K562 (cell line): ENCODE measurements around the gene ROBO2. TPM values are rescaled to one million over a fixed set of nuclear protein-coding genes. Genes with fewer than 3 reads are reported as not detected.

ENCODE experiments used
- ATAC-seq: fragments of 200-7000 bp; cut with Tn5 transposase; 3 replicates; pipeline ENCODE4 v1.9.1; 2020; ENCODE audit warnings: moderate library complexity
- BruUV-seq: library from RNA; stranded (reverse); fragments of 400-500 nt; replicated peaks from 2 replicates; lab custom pipeline; 2021; lab: Mats Ljungman, UMichigan
- CTCF ChIA-PET: fragments of 300-600 bp; formaldehyde crosslinking; extraction: SDS; loops from one replicate; lab custom pipeline; 2021; ENCODE audit warnings: low intra/inter-chr PET ratio; lab: Yijun Ruan, JAX
- POLR2A ChIA-PET: fragments of 300-600, 350-650 bp; sonication (Branson Sonifier 250); formaldehyde crosslinking; extraction: SDS; loops from one replicate; lab custom pipeline; 2021; ENCODE audit warnings: antibody characterized with exemption, inconsistent platforms; lab: Yijun Ruan, JAX
- DNase-seq, 4 experiments: peaks; one replicate each; pipeline versions ENCODE4 v3.0.0 to v3.0.0-alpha.2; 2011 to 2018; ENCODE audit warnings: low spot score in 3 of 4, mixed read lengths in 3 of 4; ENCODE audit errors: extremely low read depth in 1 of 4
- FAIRE-seq: peaks from 2 replicates; lab custom pipeline; 2011; peaks lifted over from hg19 to GRCh38; lab: Jason Lieb, UNC
- H2AFZ ChIP-seq: 2 replicates; pipeline ENCODE4 v1.6.0; 2011; ENCODE audit warnings: low read depth, low read length, control low read depth, inconsistent platforms
- H3K27ac ChIP-seq: fragments of 200-600 bp; 3 replicates; pipeline ENCODE4 v1.8.0; 2011; ENCODE audit warnings: low read depth, mild to moderate bottlenecking, control low read depth, inconsistent platforms, low read length, moderate library complexity, mixed read lengths; ENCODE audit errors: extremely low read depth
- H3K27me3 ChIP-seq, 2 experiments: fragments of 300-600 bp in 1 of 2; 2 replicates in 1 of 2; 3 replicates in 1 of 2; pipeline versions ENCODE4 v1.6.0 to v1.8.0; 2011; ENCODE audit warnings: inconsistent platforms in 2 of 2, low read length in 2 of 2, mild to moderate bottlenecking in 1 of 2, mixed read lengths in 1 of 2, moderate library complexity in 1 of 2; ENCODE audit not compliant: control insufficient read depth in 2 of 2, insufficient read depth in 2 of 2
- H3K36me3 ChIP-seq: fragments of 300-600 bp; 3 replicates; pipeline ENCODE4 v1.8.0; 2011; ENCODE audit warnings: mild to moderate bottlenecking, low read length, inconsistent platforms; ENCODE audit not compliant: control insufficient read depth, insufficient read depth
- H3K4me1 ChIP-seq, 2 experiments: fragments of 200-600 bp in 1 of 2; replicated peaks in 1 of 2; 2 replicates in 1 of 2; 3 replicates in 1 of 2; pipeline versions ENCODE4 v1.5.1 to v1.8.0; 2011; ENCODE audit warnings: inconsistent platforms in 2 of 2, low read length in 2 of 2, mild to moderate bottlenecking in 1 of 2, mixed read lengths in 1 of 2, moderate library complexity in 1 of 2; ENCODE audit not compliant: control insufficient read depth in 2 of 2, insufficient read depth in 2 of 2
- H3K4me2 ChIP-seq: 2 replicates; pipeline ENCODE4 v1.6.1; 2011; ENCODE audit warnings: low read length, control low read depth, inconsistent platforms, mixed read lengths; ENCODE audit not compliant: insufficient read depth
- H3K4me3 ChIP-seq: fragments of 200-600 bp; sonication (generic), shearing (Covaris generic); 2 replicates; pipeline ENCODE4 v1.5.1; 2016; ENCODE audit warnings: control low read depth, inconsistent platforms
- H3K79me2 ChIP-seq: fragments of 200-600 bp; 3 replicates; pipeline ENCODE4 v1.8.0; 2011; ENCODE audit warnings: low read length, inconsistent platforms; ENCODE audit not compliant: control insufficient read depth, insufficient read depth
- H3K9ac ChIP-seq, 2 experiments: 2 replicates each; pipeline versions ENCODE4 v1.6.0 to v1.6.1; 2011; ENCODE audit warnings: low read depth in 2 of 2, low read length in 2 of 2, control low read depth in 1 of 2, inconsistent platforms in 1 of 2, mild to moderate bottlenecking in 1 of 2, mixed read lengths in 1 of 2; ENCODE audit not compliant: insufficient read depth in 1 of 2
- H3K9me1 ChIP-seq: one replicate; pipeline ENCODE4 v1.6.0; 2011; ENCODE audit warnings: inconsistent platforms, mild to moderate bottlenecking, low read length, moderate library complexity; ENCODE audit not compliant: control insufficient read depth, insufficient read depth
- H3K9me3 ChIP-seq: replicated peaks from 2 replicates; pipeline ENCODE4 v1.5.1; 2011; ENCODE audit warnings: low read depth, low read length, inconsistent platforms; ENCODE audit not compliant: control insufficient read depth, insufficient read depth
- H4K20me1 ChIP-seq: replicated peaks from 2 replicates; pipeline ENCODE4 v1.6.1; 2011; ENCODE audit warnings: low read length, inconsistent platforms, mixed read lengths; ENCODE audit not compliant: control insufficient read depth, insufficient read depth
- EZH2 ChIP-seq: IDR thresholded peaks from 2 replicates; pipeline ENCODE4 v1.6.1; 2012; ENCODE audit warnings: low read depth, mild to moderate bottlenecking, inconsistent platforms, low read length, borderline replicate concordance
- HLTF ChIP-seq: fragments of 450-650 bp; IDR thresholded peaks from 2 replicates; pipeline ENCODE4 v1.6.1; 2016
- KDM4B ChIP-seq, 2 experiments: fragments of 450-650 bp in 1 of 2; sonication (generic) in 1 of 2; IDR thresholded peaks; 2 replicates each; pipeline ENCODE4 v1.6.1; 2016 to 2017; ENCODE audit warnings: borderline replicate concordance in 2 of 2, antibody characterized with exemption in 1 of 2, low read depth in 1 of 2, mild to moderate bottlenecking in 1 of 2
- NCOA4 ChIP-seq: fragments of 450-650 bp; IDR thresholded peaks from 2 replicates; pipeline ENCODE4 v1.6.1; 2018; ENCODE audit warnings: mild to moderate bottlenecking; ENCODE audit not compliant: partially characterized antibody
- NCOR1 ChIP-seq: fragments of 450-650 bp; IDR thresholded peaks from 2 replicates; pipeline ENCODE4 v1.6.1; 2016; ENCODE audit warnings: mild to moderate bottlenecking, moderate library complexity
- SIN3B ChIP-seq: fragments of 450-650 bp; IDR thresholded peaks from 2 replicates; pipeline ENCODE4 v1.6.1; 2017; ENCODE audit warnings: low read depth, mild to moderate bottlenecking, moderate library complexity
- SMARCC2 ChIP-seq: fragments of 450-650 bp; IDR thresholded peaks from 2 replicates; pipeline ENCODE4 v1.6.1; 2017; ENCODE audit warnings: antibody characterized with exemption, moderate library complexity, mild to moderate bottlenecking, low read depth
- ZNF140 ChIP-seq: fragments of 250-450 bp; sonication (Bioruptor Pico); IDR thresholded peaks from 2 replicates; pipeline ENCODE4 v1.8.0; 2021; ENCODE audit warnings: moderate library complexity, mild to moderate bottlenecking, inconsistent platforms
- WGBS: fragments of 100-300 bp; shearing (Covaris generic); methylation state at CpG from one replicate; pipeline ENCODE4 v1.1.6; 2016; ENCODE audit warnings: low coverage, mixed read lengths; ENCODE audit not compliant: insufficient coverage; ENCODE audit errors: missing lambda C conversion rate; 5-methylcytosine and 5-hydroxymethylcytosine counted together
- in situ Hi-C: fragments of 300-500 bp; cut with MboI; formaldehyde crosslinking; loops from 4 replicates; pipeline ENCODE4 v1.15.0; 2018; ENCODE audit warnings: inconsistent platforms, mixed read lengths
- intact Hi-C: fragments of 100-400 bp; cut with micrococcal nuclease; formaldehyde crosslinking; loops from 2 replicates; pipeline ENCODE4 v1.14.2; 2022
- polyA plus RNA-seq, 8 experiments: library from polyadenylated mRNA; depleted of rRNA in 4 of 8; stranded (reverse) in 5 of 8; unstranded in 3 of 8; fragments of >200 nt; fragmentation: Nextera tagmentation in 2 of 8; fragmentation: Illumina TruSeq in 1 of 8; extraction: Ambion mirVana in 2 of 8; extraction: Trizol in 1 of 8; gene quantifications; 2 replicates each; pipeline versions ENCODE4 v1.2.1 to v1.2.3, GENCODE V29; 2011 to 2014; ENCODE audit warnings: inconsistent platforms in 1 of 8, missing spikeins in 1 of 8
- total RNA-seq, 7 experiments: library from RNA; depleted of rRNA in 6 of 7; stranded (reverse); fragments of >200 nt in 6 of 7; fragmentation: Illumina TruSeq in 2 of 7; extraction: Trizol in 2 of 7; gene quantifications; 2 replicates each; pipeline versions ENCODE4 v1.2.1 to v1.2.3, GENCODE V29; 2011 to 2021; ENCODE audit warnings: low replicate concordance in 1 of 7
- TF ChIP-seq, protein P1 (sequence below): fragments of 250-450 bp; sonication (Bioruptor Pico); IDR thresholded peaks from 2 replicates; pipeline ENCODE4 v1.8.0; 2021; ENCODE audit warnings: moderate library complexity, mild to moderate bottlenecking, inconsistent platforms
- TF ChIP-seq, protein P2 (sequence below): fragments of 200-800 bp; sonication (Bioruptor generic); IDR thresholded peaks from 2 replicates; pipeline ENCODE4 v1.6.1; 2017; ENCODE audit warnings: missing genetic modification characterization, missing compliant biosample characterization
- TF ChIP-seq, protein P3 (sequence below): fragments of 150-350 bp; IDR thresholded peaks from 2 replicates; pipeline ENCODE4 v1.6.1; 2014; ENCODE audit warnings: low read depth, mild to moderate bottlenecking, low read length, borderline replicate concordance
- TF ChIP-seq, protein P4 (sequence below): fragments of 250-450 bp; sonication (Bioruptor Pico); IDR thresholded peaks from 2 replicates; pipeline ENCODE4 v1.5.0; 2021

Gene ROBO2
- total and polyA plus RNA-seq, 9 of the 15 experiments (the other 6 are each of a cell fraction or from before 2014, with no cell fraction given) = 0.84 to 3.0 (median 1.7) TPM

DNA sequence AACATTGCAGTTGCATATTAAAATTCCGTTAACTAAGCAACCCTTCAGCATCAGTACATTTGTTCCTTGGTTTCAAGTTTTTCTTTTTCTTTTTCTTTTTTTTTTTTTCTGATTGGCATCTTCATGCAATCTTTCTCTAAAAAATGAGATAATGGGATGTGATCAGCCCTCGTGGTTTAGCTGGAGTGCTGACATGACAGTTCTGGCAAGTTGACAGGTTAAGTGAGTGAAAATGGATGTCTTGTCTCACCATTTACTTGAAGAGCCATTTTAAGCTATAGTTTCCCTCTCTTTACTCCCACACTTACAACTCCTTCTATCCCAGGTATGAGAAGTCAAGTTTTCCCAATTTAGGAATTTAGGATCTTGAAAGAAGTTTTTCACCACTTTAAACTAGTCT lies 495.2 kb downstream of the ROBO2 start:
- FAIRE-seq = no peak
- Histone ChIP-seq H3K27ac (no peak overlapping the region), H3K4me2 (no peak overlapping the region), H3K9ac (no peak overlapping the region), H4K20me1 (no peaks in the 10 kb centered on the region), H3K4me3 (no peak overlapping the region), H3K9me1 (no peaks in the 10 kb centered on the region), H3K79me2 (no peaks in the 10 kb centered on the region), H3K4me1 (no peaks in the 10 kb centered on the region), H3K9me3 (no peaks in the 10 kb centered on the region; the same call in 1 of the 2 replicates), H3K36me3 (no peaks in the 10 kb centered on the region), H3K27me3 (no peaks in the 10 kb centered on the region), H2AFZ (no peak overlapping the region)
- no peak for DNase-seq
- no TSS peak for BruUV-seq
- WGBS = 0% methylated on average over 2 of the region's 2 CpGs
- in situ Hi-C loops = no loop called here
- TF ChIP-seq ZNF140 (CRISPR knock-in tag) = no peak
- no peak for TF ChIP-seq NCOR1
- no peak for TF ChIP-seq SMARCC2
- TF ChIP-seq, protein P1, sequence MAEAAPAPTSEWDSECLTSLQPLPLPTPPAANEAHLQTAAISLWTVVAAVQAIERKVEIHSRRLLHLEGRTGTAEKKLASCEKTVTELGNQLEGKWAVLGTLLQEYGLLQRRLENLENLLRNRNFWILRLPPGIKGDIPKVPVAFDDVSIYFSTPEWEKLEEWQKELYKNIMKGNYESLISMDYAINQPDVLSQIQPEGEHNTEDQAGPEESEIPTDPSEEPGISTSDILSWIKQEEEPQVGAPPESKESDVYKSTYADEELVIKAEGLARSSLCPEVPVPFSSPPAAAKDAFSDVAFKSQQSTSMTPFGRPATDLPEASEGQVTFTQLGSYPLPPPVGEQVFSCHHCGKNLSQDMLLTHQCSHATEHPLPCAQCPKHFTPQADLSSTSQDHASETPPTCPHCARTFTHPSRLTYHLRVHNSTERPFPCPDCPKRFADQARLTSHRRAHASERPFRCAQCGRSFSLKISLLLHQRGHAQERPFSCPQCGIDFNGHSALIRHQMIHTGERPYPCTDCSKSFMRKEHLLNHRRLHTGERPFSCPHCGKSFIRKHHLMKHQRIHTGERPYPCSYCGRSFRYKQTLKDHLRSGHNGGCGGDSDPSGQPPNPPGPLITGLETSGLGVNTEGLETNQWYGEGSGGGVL (CRISPR knock-in tag) = no peak
- TF ChIP-seq, protein P2, sequence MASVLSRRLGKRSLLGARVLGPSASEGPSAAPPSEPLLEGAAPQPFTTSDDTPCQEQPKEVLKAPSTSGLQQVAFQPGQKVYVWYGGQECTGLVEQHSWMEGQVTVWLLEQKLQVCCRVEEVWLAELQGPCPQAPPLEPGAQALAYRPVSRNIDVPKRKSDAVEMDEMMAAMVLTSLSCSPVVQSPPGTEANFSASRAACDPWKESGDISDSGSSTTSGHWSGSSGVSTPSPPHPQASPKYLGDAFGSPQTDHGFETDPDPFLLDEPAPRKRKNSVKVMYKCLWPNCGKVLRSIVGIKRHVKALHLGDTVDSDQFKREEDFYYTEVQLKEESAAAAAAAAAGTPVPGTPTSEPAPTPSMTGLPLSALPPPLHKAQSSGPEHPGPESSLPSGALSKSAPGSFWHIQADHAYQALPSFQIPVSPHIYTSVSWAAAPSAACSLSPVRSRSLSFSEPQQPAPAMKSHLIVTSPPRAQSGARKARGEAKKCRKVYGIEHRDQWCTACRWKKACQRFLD (CRISPR knock-in tag) = no peak
- TF ChIP-seq, protein P3, sequence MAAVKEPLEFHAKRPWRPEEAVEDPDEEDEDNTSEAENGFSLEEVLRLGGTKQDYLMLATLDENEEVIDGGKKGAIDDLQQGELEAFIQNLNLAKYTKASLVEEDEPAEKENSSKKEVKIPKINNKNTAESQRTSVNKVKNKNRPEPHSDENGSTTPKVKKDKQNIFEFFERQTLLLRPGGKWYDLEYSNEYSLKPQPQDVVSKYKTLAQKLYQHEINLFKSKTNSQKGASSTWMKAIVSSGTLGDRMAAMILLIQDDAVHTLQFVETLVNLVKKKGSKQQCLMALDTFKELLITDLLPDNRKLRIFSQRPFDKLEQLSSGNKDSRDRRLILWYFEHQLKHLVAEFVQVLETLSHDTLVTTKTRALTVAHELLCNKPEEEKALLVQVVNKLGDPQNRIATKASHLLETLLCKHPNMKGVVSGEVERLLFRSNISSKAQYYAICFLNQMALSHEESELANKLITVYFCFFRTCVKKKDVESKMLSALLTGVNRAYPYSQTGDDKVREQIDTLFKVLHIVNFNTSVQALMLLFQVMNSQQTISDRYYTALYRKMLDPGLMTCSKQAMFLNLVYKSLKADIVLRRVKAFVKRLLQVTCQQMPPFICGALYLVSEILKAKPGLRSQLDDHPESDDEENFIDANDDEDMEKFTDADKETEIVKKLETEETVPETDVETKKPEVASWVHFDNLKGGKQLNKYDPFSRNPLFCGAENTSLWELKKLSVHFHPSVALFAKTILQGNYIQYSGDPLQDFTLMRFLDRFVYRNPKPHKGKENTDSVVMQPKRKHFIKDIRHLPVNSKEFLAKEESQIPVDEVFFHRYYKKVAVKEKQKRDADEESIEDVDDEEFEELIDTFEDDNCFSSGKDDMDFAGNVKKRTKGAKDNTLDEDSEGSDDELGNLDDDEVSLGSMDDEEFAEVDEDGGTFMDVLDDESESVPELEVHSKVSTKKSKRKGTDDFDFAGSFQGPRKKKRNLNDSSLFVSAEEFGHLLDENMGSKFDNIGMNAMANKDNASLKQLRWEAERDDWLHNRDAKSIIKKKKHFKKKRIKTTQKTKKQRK = no peak
- TF ChIP-seq KDM4B (IDR thresholded peaks at IDR 0.05; ENCODE audit: borderline replicate concordance in 2 of 2, low read depth in 1 of 2) = no peak
- TF ChIP-seq SIN3B = no peak
- TF ChIP-seq, protein P4, sequence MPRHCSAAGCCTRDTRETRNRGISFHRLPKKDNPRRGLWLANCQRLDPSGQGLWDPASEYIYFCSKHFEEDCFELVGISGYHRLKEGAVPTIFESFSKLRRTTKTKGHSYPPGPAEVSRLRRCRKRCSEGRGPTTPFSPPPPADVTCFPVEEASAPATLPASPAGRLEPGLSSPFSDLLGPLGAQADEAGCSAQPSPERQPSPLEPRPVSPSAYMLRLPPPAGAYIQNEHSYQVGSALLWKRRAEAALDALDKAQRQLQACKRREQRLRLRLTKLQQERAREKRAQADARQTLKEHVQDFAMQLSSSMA (CRISPR knock-in tag) = no peak
- no peak for TF ChIP-seq HLTF
- TF ChIP-seq EZH2 = no peak
- no peak for TF ChIP-seq NCOA4
- intact Hi-C loops = no loop called here
- ChIA-PET CTCF (no interaction called here), POLR2A (no interaction called here)
- no peak for ATAC-seq
